GM12878 (cell line): ENCODE data around the gene ADD1. TPM values are rescaled to one million over a fixed set of nuclear protein-coding genes. Genes with fewer than 3 reads are reported as not detected.

ENCODE experiments used
- ATAC-seq: fragments of 200-7000 bp; cut with Tn5 transposase; 3 replicates; pipeline ENCODE4 v1.9.1; 2020; ENCODE audit warnings: mild to moderate bottlenecking, moderate library complexity
- BruUV-seq: library from RNA; stranded (reverse); fragments of 400-500 nt; replicated peaks from 2 replicates; lab custom pipeline; 2021; lab: Mats Ljungman, UMichigan
- CTCF ChIA-PET: fragments of 300-600 bp; sonication (Branson Sonifier 250); formaldehyde crosslinking; extraction: SDS; loops from one replicate; lab custom pipeline; 2021; ENCODE audit warnings: inconsistent platforms; lab: Yijun Ruan, JAX
- POLR2A ChIA-PET: fragments of 350-600 bp; formaldehyde crosslinking; extraction: SDS; loops from one replicate; lab custom pipeline; 2021; ENCODE audit warnings: inconsistent platforms; lab: Charles Lee
- RAD21 ChIA-PET: fragments of 300-600 bp; sonication (Branson Sonifier 250); formaldehyde crosslinking; loops from one replicate; lab custom pipeline; 2023; ENCODE audit warnings: antibody characterized with exemption; ENCODE audit not compliant: unreplicated experiment; lab: Charles Lee
- SMC1A ChIA-PET: fragments of 300-600 bp; sonication (Branson Sonifier 250); formaldehyde crosslinking; loops from one replicate; lab custom pipeline; 2023; ENCODE audit not compliant: unreplicated experiment, uncharacterized antibody; lab: Charles Lee
- DNase-seq: peaks from one replicate; pipeline ENCODE4 v3.0.0-alpha.2; 2011; ENCODE audit warnings: low read depth, low spot score
- FAIRE-seq: peaks from 3 replicates; lab custom pipeline; 2011; peaks lifted over from hg19 to GRCh38; lab: Jason Lieb, UNC
- H2AFZ ChIP-seq: 2 replicates; pipeline ENCODE4 v1.6.0; 2011; ENCODE audit warnings: low read depth, low read length, control low read depth; ENCODE audit not compliant: control insufficient read depth
- H3K27ac ChIP-seq: 2 replicates; pipeline ENCODE4 v1.5.1; 2011; ENCODE audit warnings: control low read depth; ENCODE audit not compliant: control insufficient read depth, insufficient read depth
- H3K27me3 ChIP-seq, 2 experiments: replicated peaks in 1 of 2; 2 replicates each; pipeline versions ENCODE4 v1.6.0 to v1.6.1; 2011; ENCODE audit warnings: low read length in 1 of 2; ENCODE audit not compliant: control insufficient read depth in 2 of 2, insufficient read depth in 2 of 2
- H3K36me3 ChIP-seq, 2 experiments: 2 replicates each; pipeline ENCODE4 v1.5.1; 2011; ENCODE audit warnings: low read length in 1 of 2; ENCODE audit not compliant: control insufficient read depth in 2 of 2, insufficient read depth in 2 of 2
- H3K4me1 ChIP-seq: 2 replicates; pipeline ENCODE4 v1.6.1; 2011; ENCODE audit warnings: mild to moderate bottlenecking, low read length, moderate library complexity, mixed read lengths; ENCODE audit not compliant: control insufficient read depth, insufficient read depth
- H3K4me2 ChIP-seq: 2 replicates; pipeline ENCODE4 v1.6.0; 2011; ENCODE audit warnings: control low read depth; ENCODE audit not compliant: control insufficient read depth, insufficient read depth
- H3K4me3 ChIP-seq: fragments of 200-600 bp; sonication (generic); 2 replicates; pipeline ENCODE4 v1.5.1; 2016
- H3K79me2 ChIP-seq: 2 replicates; pipeline ENCODE4 v1.6.0; 2011; ENCODE audit warnings: low read length; ENCODE audit not compliant: control insufficient read depth, insufficient read depth
- H3K9ac ChIP-seq: 2 replicates; pipeline ENCODE4 v1.8.0; 2011; ENCODE audit warnings: low read length, control low read depth, mixed read lengths; ENCODE audit not compliant: control insufficient read depth, insufficient read depth
- H3K9me3 ChIP-seq: replicated peaks from 3 replicates; pipeline ENCODE4 v1.5.1; 2011; ENCODE audit warnings: mild to moderate bottlenecking, low read length; ENCODE audit not compliant: control insufficient read depth, insufficient read depth
- H4K20me1 ChIP-seq: 2 replicates; pipeline ENCODE4 v1.6.0; 2011; ENCODE audit not compliant: control insufficient read depth, insufficient read depth
- E4F1 ChIP-seq: fragments of 450-650 bp; IDR thresholded peaks from 2 replicates; pipeline ENCODE4 v1.6.1; 2018; ENCODE audit warnings: borderline replicate concordance, mild to moderate bottlenecking; ENCODE audit not compliant: partially characterized antibody
- EED ChIP-seq: sonication (generic); IDR thresholded peaks from 2 replicates; pipeline ENCODE4 v1.6.1; 2016; ENCODE audit warnings: antibody characterized with exemption, low read depth
- NFYA ChIP-seq: IDR thresholded peaks from 2 replicates; pipeline ENCODE4 v1.6.1; 2011; ENCODE audit warnings: low read depth, mild to moderate bottlenecking, low read length, improper control_type of control experiment, borderline replicate concordance
- WGBS: methylation state at CpG from one replicate; pipeline ENCODE4 v1.1.6; 2016; ENCODE audit warnings: low lambda C conversion rate; ENCODE audit not compliant: insufficient replicate concordance, insufficient coverage; ENCODE audit errors: missing lambda C conversion rate; 5-methylcytosine and 5-hydroxymethylcytosine counted together
- in situ Hi-C: fragments of 300-500 bp; cut with MboI; formaldehyde crosslinking; loops from 9 replicates; pipeline ENCODE4 v1.14.3; 2018; ENCODE audit warnings: mixed read lengths
- intact Hi-C: fragments of 100-400 bp; cut with micrococcal nuclease; formaldehyde crosslinking; loops from one replicate; pipeline ENCODE4 v1.14.2; 2022; ENCODE audit not compliant: unreplicated experiment
- polyA plus RNA-seq, 11 experiments: library from polyadenylated mRNA; depleted of rRNA in 4 of 11; unstranded in 6 of 11; stranded (reverse) in 5 of 11; fragments of >200 nt; fragmentation: Nextera tagmentation in 4 of 11; fragmentation: Illumina TruSeq in 1 of 11; extraction: Ambion mirVana in 4 of 11; extraction: Trizol in 1 of 11; gene quantifications; 1 replicate in 1 of 11; 2 replicates in 10 of 11; pipeline versions ENCODE4 v1.2.1 to v1.2.3, GENCODE V29; 2011 to 2016; ENCODE audit warnings: inconsistent platforms in 2 of 11, missing spikeins in 2 of 11, low read depth in 1 of 11
- total RNA-seq, 4 experiments: library from RNA; depleted of rRNA in 3 of 4; stranded (reverse); fragments of >200 nt in 3 of 4; fragmentation: Illumina TruSeq in 1 of 4; extraction: Trizol in 1 of 4; gene quantifications; 2 replicates each; pipeline versions ENCODE4 v1.2.1 to v1.2.3, GENCODE V29; 2013 to 2021
- TF ChIP-seq, protein P1 (sequence below): IDR thresholded peaks from 2 replicates; pipeline ENCODE4 v1.6.1; 2012; ENCODE audit warnings: improper control_type of control experiment, low read depth, low read length; ENCODE audit not compliant: insufficient replicate concordance
- TF ChIP-seq, protein P2 (sequence below): fragments of 450-650 bp; conservative IDR thresholded peaks from 2 replicates; pipeline ENCODE4 v1.6.1; 2017; ENCODE audit warnings: mild to moderate bottlenecking, moderate library complexity
- TF ChIP-seq, protein P3 (sequence below): fragments of 150-350 bp; IDR thresholded peaks from 2 replicates; pipeline ENCODE4 v1.6.1; 2016; ENCODE audit warnings: low read depth, low read length

ADD1 gene
- total and polyA plus RNA-seq, 10 of the 15 experiments (the other 5 are each of a cell fraction or from before 2014, with no cell fraction given) = 21.6 to 182 (median 105) TPM

DNA sequence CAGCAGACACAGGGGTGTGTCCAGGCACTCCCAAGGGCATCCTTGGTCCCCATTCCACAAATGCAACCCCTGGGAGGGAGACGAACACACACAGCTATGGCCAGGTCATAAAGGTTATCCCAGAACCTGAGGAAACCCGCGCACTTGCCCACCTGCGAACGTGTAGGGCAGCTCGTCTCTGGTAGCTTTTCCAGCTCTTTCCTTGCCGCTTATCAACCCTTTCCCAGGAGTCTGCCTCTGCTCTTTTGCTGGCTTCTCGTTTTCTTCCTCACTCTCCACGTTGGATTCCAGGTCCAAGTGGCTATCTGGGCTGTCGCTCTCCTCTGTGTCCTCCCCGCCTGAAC is 106.1 kb downstream of the ADD1 start (continued):
- TF ChIP-seq, protein P1, sequence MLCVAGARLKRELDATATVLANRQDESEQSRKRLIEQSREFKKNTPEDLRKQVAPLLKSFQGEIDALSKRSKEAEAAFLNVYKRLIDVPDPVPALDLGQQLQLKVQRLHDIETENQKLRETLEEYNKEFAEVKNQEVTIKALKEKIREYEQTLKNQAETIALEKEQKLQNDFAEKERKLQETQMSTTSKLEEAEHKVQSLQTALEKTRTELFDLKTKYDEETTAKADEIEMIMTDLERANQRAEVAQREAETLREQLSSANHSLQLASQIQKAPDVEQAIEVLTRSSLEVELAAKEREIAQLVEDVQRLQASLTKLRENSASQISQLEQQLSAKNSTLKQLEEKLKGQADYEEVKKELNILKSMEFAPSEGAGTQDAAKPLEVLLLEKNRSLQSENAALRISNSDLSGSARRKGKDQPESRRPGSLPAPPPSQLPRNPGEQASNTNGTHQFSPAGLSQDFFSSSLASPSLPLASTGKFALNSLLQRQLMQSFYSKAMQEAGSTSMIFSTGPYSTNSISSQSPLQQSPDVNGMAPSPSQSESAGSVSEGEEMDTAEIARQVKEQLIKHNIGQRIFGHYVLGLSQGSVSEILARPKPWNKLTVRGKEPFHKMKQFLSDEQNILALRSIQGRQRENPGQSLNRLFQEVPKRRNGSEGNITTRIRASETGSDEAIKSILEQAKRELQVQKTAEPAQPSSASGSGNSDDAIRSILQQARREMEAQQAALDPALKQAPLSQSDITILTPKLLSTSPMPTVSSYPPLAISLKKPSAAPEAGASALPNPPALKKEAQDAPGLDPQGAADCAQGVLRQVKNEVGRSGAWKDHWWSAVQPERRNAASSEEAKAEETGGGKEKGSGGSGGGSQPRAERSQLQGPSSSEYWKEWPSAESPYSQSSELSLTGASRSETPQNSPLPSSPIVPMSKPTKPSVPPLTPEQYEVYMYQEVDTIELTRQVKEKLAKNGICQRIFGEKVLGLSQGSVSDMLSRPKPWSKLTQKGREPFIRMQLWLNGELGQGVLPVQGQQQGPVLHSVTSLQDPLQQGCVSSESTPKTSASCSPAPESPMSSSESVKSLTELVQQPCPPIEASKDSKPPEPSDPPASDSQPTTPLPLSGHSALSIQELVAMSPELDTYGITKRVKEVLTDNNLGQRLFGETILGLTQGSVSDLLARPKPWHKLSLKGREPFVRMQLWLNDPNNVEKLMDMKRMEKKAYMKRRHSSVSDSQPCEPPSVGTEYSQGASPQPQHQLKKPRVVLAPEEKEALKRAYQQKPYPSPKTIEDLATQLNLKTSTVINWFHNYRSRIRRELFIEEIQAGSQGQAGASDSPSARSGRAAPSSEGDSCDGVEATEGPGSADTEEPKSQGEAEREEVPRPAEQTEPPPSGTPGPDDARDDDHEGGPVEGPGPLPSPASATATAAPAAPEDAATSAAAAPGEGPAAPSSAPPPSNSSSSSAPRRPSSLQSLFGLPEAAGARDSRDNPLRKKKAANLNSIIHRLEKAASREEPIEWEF = no peak
- TF ChIP-seq, all 136 proteins: peak for 0

GRCh38 chr4:2950221-2950989 is 106.8 kb downstream of the ADD1 start:
- CTCF ChIA-PET = interaction anchor here (1.5 to 2.1 kb wide), 2 partner anchors 12 to 281 kb away, joined by 4 to 10 read pairs; no protein-coding TSS in a partner anchor
- ATAC-seq (no peak), DNase-seq (no peak), FAIRE-seq (no peak)
- Histone ChIP-seq H3K79me2 (peaks cover 9% of the 10 kb centered on the region), H3K9ac (no peak overlapping the region), H4K20me1 (no peaks in the 10 kb centered on the region; the same call in 1 of the 2 replicates), H3K4me3 (no peak overlapping the region), H3K27ac (no peak overlapping the region), H3K27me3 (no peaks in the 10 kb centered on the region), H3K36me3 (peaks cover 45 to 60% of the 10 kb centered on the region in 2 experiments), H3K4me2 (no peak overlapping the region), H2AFZ (no peak overlapping the region), H3K9me3 (no peaks in the 10 kb centered on the region), H3K4me1 (peaks cover 14% of the 10 kb centered on the region)
- 97% methylated on average over 16 of the region's 16 CpGs for WGBS
- POLR2A ChIA-PET = no interaction called here
- intact Hi-C loops = no loop called here
- in situ Hi-C loops = no loop called here
- SMC1A ChIA-PET = interaction anchor here (0.5 to 9.4 kb wide), 2 partner anchors 13 to 88 kb away, joined by 3 to 65 read pairs; no protein-coding TSS in a partner anchor
- RAD21 ChIA-PET = interaction anchor here (1.8 kb wide), 1 partner anchor 190 kb away, joined by 4 read pairs; no protein-coding TSS in a partner anchor
- no TSS peak for BruUV-seq
- TF ChIP-seq, protein P2, sequence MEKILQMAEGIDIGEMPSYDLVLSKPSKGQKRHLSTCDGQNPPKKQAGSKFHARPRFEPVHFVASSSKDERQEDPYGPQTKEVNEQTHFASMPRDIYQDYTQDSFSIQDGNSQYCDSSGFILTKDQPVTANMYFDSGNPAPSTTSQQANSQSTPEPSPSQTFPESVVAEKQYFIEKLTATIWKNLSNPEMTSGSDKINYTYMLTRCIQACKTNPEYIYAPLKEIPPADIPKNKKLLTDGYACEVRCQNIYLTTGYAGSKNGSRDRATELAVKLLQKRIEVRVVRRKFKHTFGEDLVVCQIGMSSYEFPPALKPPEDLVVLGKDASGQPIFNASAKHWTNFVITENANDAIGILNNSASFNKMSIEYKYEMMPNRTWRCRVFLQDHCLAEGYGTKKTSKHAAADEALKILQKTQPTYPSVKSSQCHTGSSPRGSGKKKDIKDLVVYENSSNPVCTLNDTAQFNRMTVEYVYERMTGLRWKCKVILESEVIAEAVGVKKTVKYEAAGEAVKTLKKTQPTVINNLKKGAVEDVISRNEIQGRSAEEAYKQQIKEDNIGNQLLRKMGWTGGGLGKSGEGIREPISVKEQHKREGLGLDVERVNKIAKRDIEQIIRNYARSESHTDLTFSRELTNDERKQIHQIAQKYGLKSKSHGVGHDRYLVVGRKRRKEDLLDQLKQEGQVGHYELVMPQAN = no peak
- TF ChIP-seq E4F1 (no peak), EED (no peak), NFYA (no peak)
- TF ChIP-seq, protein P3, sequence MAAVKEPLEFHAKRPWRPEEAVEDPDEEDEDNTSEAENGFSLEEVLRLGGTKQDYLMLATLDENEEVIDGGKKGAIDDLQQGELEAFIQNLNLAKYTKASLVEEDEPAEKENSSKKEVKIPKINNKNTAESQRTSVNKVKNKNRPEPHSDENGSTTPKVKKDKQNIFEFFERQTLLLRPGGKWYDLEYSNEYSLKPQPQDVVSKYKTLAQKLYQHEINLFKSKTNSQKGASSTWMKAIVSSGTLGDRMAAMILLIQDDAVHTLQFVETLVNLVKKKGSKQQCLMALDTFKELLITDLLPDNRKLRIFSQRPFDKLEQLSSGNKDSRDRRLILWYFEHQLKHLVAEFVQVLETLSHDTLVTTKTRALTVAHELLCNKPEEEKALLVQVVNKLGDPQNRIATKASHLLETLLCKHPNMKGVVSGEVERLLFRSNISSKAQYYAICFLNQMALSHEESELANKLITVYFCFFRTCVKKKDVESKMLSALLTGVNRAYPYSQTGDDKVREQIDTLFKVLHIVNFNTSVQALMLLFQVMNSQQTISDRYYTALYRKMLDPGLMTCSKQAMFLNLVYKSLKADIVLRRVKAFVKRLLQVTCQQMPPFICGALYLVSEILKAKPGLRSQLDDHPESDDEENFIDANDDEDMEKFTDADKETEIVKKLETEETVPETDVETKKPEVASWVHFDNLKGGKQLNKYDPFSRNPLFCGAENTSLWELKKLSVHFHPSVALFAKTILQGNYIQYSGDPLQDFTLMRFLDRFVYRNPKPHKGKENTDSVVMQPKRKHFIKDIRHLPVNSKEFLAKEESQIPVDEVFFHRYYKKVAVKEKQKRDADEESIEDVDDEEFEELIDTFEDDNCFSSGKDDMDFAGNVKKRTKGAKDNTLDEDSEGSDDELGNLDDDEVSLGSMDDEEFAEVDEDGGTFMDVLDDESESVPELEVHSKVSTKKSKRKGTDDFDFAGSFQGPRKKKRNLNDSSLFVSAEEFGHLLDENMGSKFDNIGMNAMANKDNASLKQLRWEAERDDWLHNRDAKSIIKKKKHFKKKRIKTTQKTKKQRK = no peak
